GM12878 (cell line): ENCODE data around the gene GORASP1. TPM values are rescaled to one million over a fixed set of nuclear protein-coding genes. Genes with fewer than 3 reads are reported as not detected.

Experiments used
- ATAC-seq: fragments of 200-7000 bp; cut with Tn5 transposase; 3 replicates; pipeline ENCODE4 v1.9.1; 2020; ENCODE audit warnings: mild to moderate bottlenecking, moderate library complexity
- BruUV-seq: library from RNA; stranded (reverse); fragments of 400-500 nt; replicated peaks from 2 replicates; lab custom pipeline; 2021; lab: Mats Ljungman, UMichigan
- CTCF ChIA-PET: fragments of 300-600 bp; sonication (Branson Sonifier 250); formaldehyde crosslinking; extraction: SDS; loops from one replicate; lab custom pipeline; 2021; ENCODE audit warnings: inconsistent platforms; lab: Yijun Ruan, JAX
- POLR2A ChIA-PET: fragments of 350-600 bp; formaldehyde crosslinking; extraction: SDS; loops from one replicate; lab custom pipeline; 2021; ENCODE audit warnings: inconsistent platforms; lab: Charles Lee
- RAD21 ChIA-PET: fragments of 300-600 bp; sonication (Branson Sonifier 250); formaldehyde crosslinking; loops from one replicate; lab custom pipeline; 2023; ENCODE audit warnings: antibody characterized with exemption; ENCODE audit not compliant: unreplicated experiment; lab: Charles Lee
- SMC1A ChIA-PET: fragments of 300-600 bp; sonication (Branson Sonifier 250); formaldehyde crosslinking; loops from one replicate; lab custom pipeline; 2023; ENCODE audit not compliant: unreplicated experiment, uncharacterized antibody; lab: Charles Lee
- DNase-seq: peaks from one replicate; pipeline ENCODE4 v3.0.0-alpha.2; 2011; ENCODE audit warnings: low read depth, low spot score
- FAIRE-seq: peaks from 3 replicates; lab custom pipeline; 2011; peaks lifted over from hg19 to GRCh38; lab: Jason Lieb, UNC
- H2AFZ ChIP-seq: 2 replicates; pipeline ENCODE4 v1.6.0; 2011; ENCODE audit warnings: low read depth, low read length, control low read depth; ENCODE audit not compliant: control insufficient read depth
- H3K27ac ChIP-seq: 2 replicates; pipeline ENCODE4 v1.5.1; 2011; ENCODE audit warnings: control low read depth; ENCODE audit not compliant: control insufficient read depth, insufficient read depth
- H3K27me3 ChIP-seq, 2 experiments: replicated peaks in 1 of 2; 2 replicates each; pipeline versions ENCODE4 v1.6.0 to v1.6.1; 2011; ENCODE audit warnings: low read length in 1 of 2; ENCODE audit not compliant: control insufficient read depth in 2 of 2, insufficient read depth in 2 of 2
- H3K36me3 ChIP-seq, 2 experiments: 2 replicates each; pipeline ENCODE4 v1.5.1; 2011; ENCODE audit warnings: low read length in 1 of 2; ENCODE audit not compliant: control insufficient read depth in 2 of 2, insufficient read depth in 2 of 2
- H3K4me1 ChIP-seq: 2 replicates; pipeline ENCODE4 v1.6.1; 2011; ENCODE audit warnings: mild to moderate bottlenecking, low read length, moderate library complexity, mixed read lengths; ENCODE audit not compliant: control insufficient read depth, insufficient read depth
- H3K4me2 ChIP-seq: 2 replicates; pipeline ENCODE4 v1.6.0; 2011; ENCODE audit warnings: control low read depth; ENCODE audit not compliant: control insufficient read depth, insufficient read depth
- H3K4me3 ChIP-seq: fragments of 200-600 bp; sonication (generic); 2 replicates; pipeline ENCODE4 v1.5.1; 2016
- H3K79me2 ChIP-seq: 2 replicates; pipeline ENCODE4 v1.6.0; 2011; ENCODE audit warnings: low read length; ENCODE audit not compliant: control insufficient read depth, insufficient read depth
- H3K9ac ChIP-seq: 2 replicates; pipeline ENCODE4 v1.8.0; 2011; ENCODE audit warnings: low read length, control low read depth, mixed read lengths; ENCODE audit not compliant: control insufficient read depth, insufficient read depth
- H3K9me3 ChIP-seq: replicated peaks from 3 replicates; pipeline ENCODE4 v1.5.1; 2011; ENCODE audit warnings: mild to moderate bottlenecking, low read length; ENCODE audit not compliant: control insufficient read depth, insufficient read depth
- H4K20me1 ChIP-seq: 2 replicates; pipeline ENCODE4 v1.6.0; 2011; ENCODE audit not compliant: control insufficient read depth, insufficient read depth
- CREM ChIP-seq: IDR thresholded peaks from 2 replicates; pipeline ENCODE4 v1.6.1; 2014; ENCODE audit warnings: antibody characterized with exemption, low read depth
- IKZF1 ChIP-seq: fragments of 450-650 bp; conservative IDR thresholded peaks from 2 replicates; pipeline ENCODE4 v1.6.1; 2017; ENCODE audit warnings: antibody characterized with exemption, mild to moderate bottlenecking
- IRF4 ChIP-seq: IDR thresholded peaks from 2 replicates; pipeline ENCODE4 v1.6.1; 2011; ENCODE audit warnings: low read depth, low read length
- JUNB ChIP-seq: IDR thresholded peaks from 2 replicates; pipeline ENCODE4 v1.6.1; 2016; ENCODE audit warnings: antibody characterized with exemption, mild to moderate bottlenecking
- NBN ChIP-seq: fragments of 450-650 bp; IDR thresholded peaks from 2 replicates; pipeline ENCODE4 v1.6.1; 2016
- POLR2AphosphoS5 ChIP-seq: IDR thresholded peaks from 2 replicates; pipeline ENCODE4 v1.6.1; 2011; ENCODE audit warnings: mild to moderate bottlenecking, low read length, inconsistent platforms
- RB1 ChIP-seq: fragments of 450-650 bp; formaldehyde crosslinking; IDR thresholded peaks from 2 replicates; pipeline ENCODE4 v1.6.1; 2017; ENCODE audit warnings: mild to moderate bottlenecking, borderline replicate concordance
- SMAD1 ChIP-seq: fragments of 450-650 bp; IDR thresholded peaks from 2 replicates; pipeline ENCODE4 v1.6.1; 2018; ENCODE audit warnings: mild to moderate bottlenecking, low read depth; ENCODE audit not compliant: partially characterized antibody
- TCF12 ChIP-seq: IDR thresholded peaks from 2 replicates; pipeline ENCODE4 v1.6.1; 2011; ENCODE audit warnings: low read depth, mild to moderate bottlenecking, low read length
- TCF3 ChIP-seq: IDR thresholded peaks from 2 replicates; pipeline ENCODE4 v1.6.1; 2012; ENCODE audit warnings: low read depth, mild to moderate bottlenecking, low read length, borderline replicate concordance; ENCODE audit not compliant: insufficient read depth
- WGBS: methylation state at CpG from one replicate; pipeline ENCODE4 v1.1.6; 2016; ENCODE audit warnings: low lambda C conversion rate; ENCODE audit not compliant: insufficient replicate concordance, insufficient coverage; ENCODE audit errors: missing lambda C conversion rate; 5-methylcytosine and 5-hydroxymethylcytosine counted together
- in situ Hi-C: fragments of 300-500 bp; cut with MboI; formaldehyde crosslinking; loops from 9 replicates; pipeline ENCODE4 v1.14.3; 2018; ENCODE audit warnings: mixed read lengths
- intact Hi-C: fragments of 100-400 bp; cut with micrococcal nuclease; formaldehyde crosslinking; loops from one replicate; pipeline ENCODE4 v1.14.2; 2022; ENCODE audit not compliant: unreplicated experiment
- polyA plus RNA-seq, 11 experiments: library from polyadenylated mRNA; depleted of rRNA in 4 of 11; unstranded in 6 of 11; stranded (reverse) in 5 of 11; fragments of >200 nt; fragmentation: Nextera tagmentation in 4 of 11; fragmentation: Illumina TruSeq in 1 of 11; extraction: Ambion mirVana in 4 of 11; extraction: Trizol in 1 of 11; gene quantifications; 1 replicate in 1 of 11; 2 replicates in 10 of 11; pipeline versions ENCODE4 v1.2.1 to v1.2.3, GENCODE V29; 2011 to 2016; ENCODE audit warnings: inconsistent platforms in 2 of 11, missing spikeins in 2 of 11, low read depth in 1 of 11
- total RNA-seq, 4 experiments: library from RNA; depleted of rRNA in 3 of 4; stranded (reverse); fragments of >200 nt in 3 of 4; fragmentation: Illumina TruSeq in 1 of 4; extraction: Trizol in 1 of 4; gene quantifications; 2 replicates each; pipeline versions ENCODE4 v1.2.1 to v1.2.3, GENCODE V29; 2013 to 2021
- TF ChIP-seq, protein P1 (sequence below): fragments of 450-650 bp; IDR thresholded peaks from 2 replicates; pipeline ENCODE4 v1.6.1; 2017; ENCODE audit warnings: borderline replicate concordance
- TF ChIP-seq, protein P2 (sequence below): fragments of 450-650 bp; IDR thresholded peaks from 2 replicates; pipeline ENCODE4 v1.6.1; 2016; ENCODE audit warnings: mild to moderate bottlenecking
- TF ChIP-seq, protein P3 (sequence below): fragments of 450-650 bp; IDR thresholded peaks from 2 replicates; pipeline ENCODE4 v1.6.1; 2016; ENCODE audit warnings: mild to moderate bottlenecking, moderate library complexity, borderline replicate concordance

GORASP1 gene
- total and polyA plus RNA-seq, 10 of the 15 experiments (the other 5 are each of a cell fraction or from before 2014, with no cell fraction given) = 3.6 to 32.7 (median 23.2) TPM

DNA sequence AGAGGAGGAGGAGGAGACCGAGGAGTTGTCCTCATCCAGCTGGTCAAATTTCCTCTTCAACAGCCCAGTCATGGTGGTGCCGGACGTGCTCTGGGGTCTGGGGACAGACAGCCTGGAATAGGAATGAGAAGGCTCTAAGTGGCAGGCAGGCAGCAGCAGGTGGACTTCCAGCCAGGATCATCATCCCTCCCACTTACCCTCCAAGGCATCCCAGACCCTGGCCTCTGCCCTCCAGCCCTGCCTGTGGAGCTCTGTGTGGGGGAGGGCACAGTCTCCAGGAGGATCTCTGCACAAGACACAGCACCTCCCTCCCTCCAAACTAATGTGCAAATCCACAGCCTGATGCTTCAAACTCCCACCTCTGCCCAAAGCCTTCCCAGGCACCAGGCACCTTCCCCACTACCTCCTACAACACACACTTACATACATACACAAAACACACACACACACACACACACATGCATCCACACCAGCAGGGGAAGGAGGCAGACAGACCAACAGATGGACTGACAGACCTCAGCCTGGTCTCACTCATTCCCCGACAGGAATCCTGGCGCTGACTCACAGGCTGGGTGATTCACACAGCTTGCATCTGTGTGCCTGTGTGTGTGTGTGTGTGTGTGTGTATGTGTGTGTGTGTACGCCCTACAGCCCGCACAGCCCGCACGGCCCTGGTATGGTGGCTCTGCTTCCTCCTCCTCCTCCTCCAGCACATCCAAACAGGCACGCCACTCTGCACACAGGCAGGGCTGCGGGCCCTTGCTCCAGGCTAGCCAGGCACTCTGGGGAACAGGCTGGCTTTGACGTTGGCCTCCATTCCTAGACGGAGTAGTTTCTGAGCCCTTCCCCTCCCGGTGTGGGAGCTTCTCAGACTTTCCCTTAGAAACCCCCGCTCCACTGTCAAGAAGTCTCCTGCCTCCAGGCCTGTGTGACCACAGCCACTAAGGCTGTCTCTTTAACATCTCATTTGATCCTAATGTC, 39.5 kb upstream of the GORASP1 start:
- in situ Hi-C loops (no loop called here), intact Hi-C loops (no loop called here)
- no peak for DNase-seq
- peaks cover 15 to 23% of the 10 kb centered on the region in 2 experiments for H3K36me3 ChIP-seq
- H3K9ac ChIP-seq = peak overlapping the region; percentile 85
- ATAC-seq = peak; percentile 38
- CTCF ChIA-PET = interaction anchor here (0.9 to 4.4 kb wide), 11 partner anchors 11 to 231 kb away, joined by 3 to 27 read pairs (median 4); no protein-coding TSS in a partner anchor
- 22% methylated on average over 13 of the region's 15 CpGs for WGBS
- RAD21 ChIA-PET = interaction anchor here (1.0 to 3.2 kb wide), 11 partner anchors 11 to 200 kb away, joined by 3 to 14 read pairs (median 4); partner anchors contain the start of gene TTC21A
- no peaks in the 10 kb centered on the region for H3K27me3 ChIP-seq
- peak overlapping the region; percentile 85 for H3K4me3 ChIP-seq
- BruUV-seq = no TSS peak
- no peaks in the 10 kb centered on the region for H3K9me3 ChIP-seq
- peak overlapping the region; percentile 97 for H3K4me2 ChIP-seq
- SMC1A ChIA-PET = interaction anchor here (0.7 to 4.9 kb wide), 17 partner anchors 10 to 141 kb away, joined by 3 to 20 read pairs (median 3); no protein-coding TSS in a partner anchor
- peaks cover 74% of the 10 kb centered on the region for H3K79me2 ChIP-seq
- H4K20me1 ChIP-seq = no peaks in the 10 kb centered on the region; the same call in 1 of the 2 replicates
- H3K4me1 ChIP-seq = peaks cover 45% of the 10 kb centered on the region
- peak overlapping the region; percentile 15 for H2AFZ ChIP-seq
- no peak for FAIRE-seq
- H3K27ac ChIP-seq = peak overlapping the region; percentile 99
- POLR2A ChIA-PET = interaction anchor here (0.5 to 2.5 kb wide), 9 partner anchors 9 to 145 kb away, joined by 3 to 11 read pairs (median 3); partner anchors contain the start of genes GORASP1 and TTC21A
- 0 out of 2 replicates have a peak, but pooled peaks have one; percentile 35 for TF ChIP-seq JUNB
- peak; percentile 63 for TF ChIP-seq TCF12
- peak; percentile 85 for TF ChIP-seq TCF3
- TF ChIP-seq NBN = peak; percentile 66
- TF ChIP-seq CREM = peak; percentile 54; the same call in 1 of the 2 replicates
- no peak for TF ChIP-seq SMAD1
- 0 out of 2 replicates have a peak, but pooled peaks have one; percentile 37 for TF ChIP-seq IRF4
- TF ChIP-seq, protein P1, sequence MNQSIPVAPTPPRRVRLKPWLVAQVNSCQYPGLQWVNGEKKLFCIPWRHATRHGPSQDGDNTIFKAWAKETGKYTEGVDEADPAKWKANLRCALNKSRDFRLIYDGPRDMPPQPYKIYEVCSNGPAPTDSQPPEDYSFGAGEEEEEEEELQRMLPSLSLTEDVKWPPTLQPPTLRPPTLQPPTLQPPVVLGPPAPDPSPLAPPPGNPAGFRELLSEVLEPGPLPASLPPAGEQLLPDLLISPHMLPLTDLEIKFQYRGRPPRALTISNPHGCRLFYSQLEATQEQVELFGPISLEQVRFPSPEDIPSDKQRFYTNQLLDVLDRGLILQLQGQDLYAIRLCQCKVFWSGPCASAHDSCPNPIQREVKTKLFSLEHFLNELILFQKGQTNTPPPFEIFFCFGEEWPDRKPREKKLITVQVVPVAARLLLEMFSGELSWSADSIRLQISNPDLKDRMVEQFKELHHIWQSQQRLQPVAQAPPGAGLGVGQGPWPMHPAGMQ = no peak
- peak; percentile 66 for TF ChIP-seq POLR2AphosphoS5
- TF ChIP-seq, protein P2, sequence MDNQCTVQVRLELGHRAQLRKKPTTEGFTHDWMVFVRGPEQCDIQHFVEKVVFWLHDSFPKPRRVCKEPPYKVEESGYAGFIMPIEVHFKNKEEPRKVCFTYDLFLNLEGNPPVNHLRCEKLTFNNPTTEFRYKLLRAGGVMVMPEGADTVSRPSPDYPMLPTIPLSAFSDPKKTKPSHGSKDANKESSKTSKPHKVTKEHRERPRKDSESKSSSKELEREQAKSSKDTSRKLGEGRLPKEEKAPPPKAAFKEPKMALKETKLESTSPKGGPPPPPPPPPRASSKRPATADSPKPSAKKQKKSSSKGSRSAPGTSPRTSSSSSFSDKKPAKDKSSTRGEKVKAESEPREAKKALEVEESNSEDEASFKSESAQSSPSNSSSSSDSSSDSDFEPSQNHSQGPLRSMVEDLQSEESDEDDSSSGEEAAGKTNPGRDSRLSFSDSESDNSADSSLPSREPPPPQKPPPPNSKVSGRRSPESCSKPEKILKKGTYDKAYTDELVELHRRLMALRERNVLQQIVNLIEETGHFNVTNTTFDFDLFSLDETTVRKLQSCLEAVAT = no peak
- TF ChIP-seq RB1 = no peak
- peak; percentile 47; the same call in 1 of the 2 replicates for TF ChIP-seq IKZF1
- TF ChIP-seq, protein P3, sequence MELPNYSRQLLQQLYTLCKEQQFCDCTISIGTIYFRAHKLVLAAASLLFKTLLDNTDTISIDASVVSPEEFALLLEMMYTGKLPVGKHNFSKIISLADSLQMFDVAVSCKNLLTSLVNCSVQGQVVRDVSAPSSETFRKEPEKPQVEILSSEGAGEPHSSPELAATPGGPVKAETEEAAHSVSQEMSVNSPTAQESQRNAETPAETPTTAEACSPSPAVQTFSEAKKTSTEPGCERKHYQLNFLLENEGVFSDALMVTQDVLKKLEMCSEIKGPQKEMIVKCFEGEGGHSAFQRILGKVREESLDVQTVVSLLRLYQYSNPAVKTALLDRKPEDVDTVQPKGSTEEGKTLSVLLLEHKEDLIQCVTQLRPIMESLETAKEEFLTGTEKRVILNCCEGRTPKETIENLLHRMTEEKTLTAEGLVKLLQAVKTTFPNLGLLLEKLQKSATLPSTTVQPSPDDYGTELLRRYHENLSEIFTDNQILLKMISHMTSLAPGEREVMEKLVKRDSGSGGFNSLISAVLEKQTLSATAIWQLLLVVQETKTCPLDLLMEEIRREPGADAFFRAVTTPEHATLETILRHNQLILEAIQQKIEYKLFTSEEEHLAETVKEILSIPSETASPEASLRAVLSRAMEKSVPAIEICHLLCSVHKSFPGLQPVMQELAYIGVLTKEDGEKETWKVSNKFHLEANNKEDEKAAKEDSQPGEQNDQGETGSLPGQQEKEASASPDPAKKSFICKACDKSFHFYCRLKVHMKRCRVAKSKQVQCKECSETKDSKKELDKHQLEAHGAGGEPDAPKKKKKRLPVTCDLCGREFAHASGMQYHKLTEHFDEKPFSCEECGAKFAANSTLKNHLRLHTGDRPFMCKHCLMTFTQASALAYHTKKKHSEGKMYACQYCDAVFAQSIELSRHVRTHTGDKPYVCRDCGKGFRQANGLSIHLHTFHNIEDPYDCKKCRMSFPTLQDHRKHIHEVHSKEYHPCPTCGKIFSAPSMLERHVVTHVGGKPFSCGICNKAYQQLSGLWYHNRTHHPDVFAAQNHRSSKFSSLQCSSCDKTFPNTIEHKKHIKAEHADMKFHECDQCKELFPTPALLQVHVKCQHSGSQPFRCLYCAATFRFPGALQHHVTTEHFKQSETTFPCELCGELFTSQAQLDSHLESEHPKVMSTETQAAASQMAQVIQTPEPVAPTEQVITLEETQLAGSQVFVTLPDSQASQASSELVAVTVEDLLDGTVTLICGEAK = no peak
